Fibroblast of lung (primary cell): Measurements from ENCODE around the gene HOOK1. TPM values are rescaled to one million over a fixed set of nuclear protein-coding genes. Genes with fewer than 3 reads are reported as not detected.

Experiments used
- DNase-seq, 2 donors: peaks; one replicate each; pipeline versions ENCODE4 v3.0.0 to v3.0.0-alpha.2; 2010; ENCODE audit warnings: low read depth in 2 of 2
- H2AFZ ChIP-seq: 2 replicates; pipeline ENCODE4 v1.5.1; 2012; ENCODE audit warnings: low read length, control low read depth, inconsistent platforms
- H3K27ac ChIP-seq: 2 replicates; pipeline ENCODE4 v1.5.1; 2011; ENCODE audit warnings: low read length, control low read depth; ENCODE audit not compliant: insufficient read depth
- H3K27me3 ChIP-seq: 2 replicates; pipeline ENCODE4 v1.5.1; 2011; ENCODE audit warnings: mild to moderate bottlenecking, low read length; ENCODE audit not compliant: control insufficient read depth, insufficient read depth
- H3K36me3 ChIP-seq: 2 replicates; pipeline ENCODE4 v1.5.1; 2011; ENCODE audit warnings: low read length; ENCODE audit not compliant: control insufficient read depth, insufficient read depth
- H3K4me1 ChIP-seq: 2 replicates; pipeline ENCODE4 v1.5.1; 2011; ENCODE audit warnings: low read length; ENCODE audit not compliant: control insufficient read depth, insufficient read depth; ENCODE audit errors: extremely low read depth
- H3K4me2 ChIP-seq: 2 replicates; pipeline ENCODE4 v1.5.1; 2011; ENCODE audit warnings: low read length, control low read depth; ENCODE audit not compliant: insufficient read depth; ENCODE audit errors: extremely low read depth
- H3K4me3 ChIP-seq, 4 experiments: fragments of 200-600 bp in 1 of 4; sonication (generic) in 1 of 4; replicated peaks in 1 of 4; 2 replicates each; pipeline ENCODE4 v1.5.1; 2011 to 2016; ENCODE audit warnings: low read length in 4 of 4, low read depth in 3 of 4, mild to moderate bottlenecking in 3 of 4, control low read depth in 2 of 4, inconsistent platforms in 1 of 4, mixed read lengths in 1 of 4; ENCODE audit not compliant: insufficient read depth in 1 of 4; ENCODE audit errors: control extremely low read depth in 1 of 4
- H3K79me2 ChIP-seq: 2 replicates; pipeline ENCODE4 v1.5.1; 2012; ENCODE audit warnings: mild to moderate bottlenecking, low read length, inconsistent platforms; ENCODE audit not compliant: control insufficient read depth, insufficient read depth
- H3K9ac ChIP-seq: 2 replicates; pipeline ENCODE4 v1.5.1; 2011; ENCODE audit warnings: mild to moderate bottlenecking, low read length, control low read depth; ENCODE audit not compliant: insufficient read depth
- H3K9me3 ChIP-seq: 2 replicates; pipeline ENCODE4 v1.5.1; 2012; ENCODE audit warnings: low read depth, low read length; ENCODE audit not compliant: control insufficient read depth, insufficient read depth
- H4K20me1 ChIP-seq: 2 replicates; pipeline ENCODE4 v1.5.1; 2011; ENCODE audit warnings: low read length; ENCODE audit not compliant: control insufficient read depth, insufficient read depth; ENCODE audit errors: extremely low read depth
- CTCF ChIP-seq, 2 donors: IDR thresholded peaks in 1 of 2; conservative IDR thresholded peaks in 1 of 2; 1 replicate in 1 of 2; 2 replicates in 1 of 2; pipeline ENCODE4 v1.5.1; 2011 to 2012; ENCODE audit warnings: low read length in 2 of 2, control low read depth in 1 of 2, inconsistent platforms in 1 of 2, low read depth in 1 of 2, mild to moderate bottlenecking in 1 of 2
- EZH2 ChIP-seq: IDR thresholded peaks from 2 replicates; pipeline ENCODE4 v1.5.1; 2012; ENCODE audit warnings: low read length, control low read depth, mild to moderate bottlenecking; ENCODE audit errors: missing control alignments
- polyA plus RNA-seq, 2 donors: library from polyadenylated mRNA; depleted of rRNA in 1 of 2; stranded (reverse) in 1 of 2; unstranded in 1 of 2; fragments of >200 nt; gene quantifications; 2 replicates each; pipeline ENCODE4 v1.2.1, GENCODE V29; 2011 to 2012; ENCODE audit warnings: missing spikeins in 1 of 2
- total RNA-seq: library from RNA; depleted of rRNA; stranded (reverse); fragments of >200 nt; gene quantifications from 2 replicates; pipeline ENCODE4 v1.2.1, GENCODE V29; 2014

HOOK1 gene
- total and polyA plus RNA-seq, 2 donors (not counting 1 experiment from before 2014, with no cell fraction given): under 0.01 TPM; not detected in 1

DNA sequence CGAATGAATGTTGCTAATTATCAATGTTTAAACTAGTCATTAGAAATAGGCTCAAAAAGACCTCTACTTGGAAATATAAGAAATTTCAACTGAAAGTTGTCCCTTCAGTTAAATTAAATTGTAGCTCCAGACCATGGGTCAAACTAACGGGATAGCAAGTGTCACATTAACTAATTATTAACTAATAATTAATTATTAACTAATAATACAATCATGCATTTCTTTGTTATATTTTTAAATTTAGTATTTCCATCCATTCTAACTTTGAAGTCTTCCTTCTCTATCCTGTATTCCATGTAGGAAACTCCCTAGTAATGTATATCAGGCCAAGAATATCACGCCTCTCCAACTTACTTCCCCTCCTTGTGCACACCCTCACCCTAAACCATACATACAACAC is 43.4 kb upstream of the HOOK1 start:
- Histone ChIP-seq H4K20me1 (no peaks in the 10 kb centered on the region), H2AFZ (no peak overlapping the region), H3K36me3 (no peaks in the 10 kb centered on the region), H3K4me1 (no peaks in the 10 kb centered on the region), H3K4me2 (no peak overlapping the region), H3K27me3 (no peaks in the 10 kb centered on the region), H3K79me2 (no peaks in the 10 kb centered on the region), H3K27ac (no peak overlapping the region), H3K9me3 (no peaks in the 10 kb centered on the region), H3K9ac (no peak overlapping the region), H3K4me3 (no peak overlapping the region)
- no peak for DNase-seq
- TF ChIP-seq CTCF (conservative IDR thresholded peaks at IDR 0.05 in 1 of 2, IDR thresholded peaks at IDR 0.05 in 1 of 2; ENCODE audit: low read depth in 1 of 2, low read length in 2 of 2) (no peak), EZH2 (no peak)

GRCh38 chr1:59775480-59775879 is 39.3 kb upstream of the HOOK1 start:
- no peak for TF ChIP-seq CTCF (conservative IDR thresholded peaks at IDR 0.05 in 1 of 2, IDR thresholded peaks at IDR 0.05 in 1 of 2; ENCODE audit: low read depth in 1 of 2, low read length in 2 of 2)
- TF ChIP-seq EZH2: no peak
- no peaks in the 10 kb centered on the region for H3K79me2 ChIP-seq
- H4K20me1 ChIP-seq: no peaks in the 10 kb centered on the region
- H3K27me3 ChIP-seq: no peaks in the 10 kb centered on the region
- H3K4me2 ChIP-seq: no peak overlapping the region
- no peak overlapping the region for H3K9ac ChIP-seq
- H3K36me3 ChIP-seq: no peaks in the 10 kb centered on the region
- H3K4me1 ChIP-seq: peaks cover 10% of the 10 kb centered on the region
- H3K9me3 ChIP-seq: no peaks in the 10 kb centered on the region
- H3K27ac ChIP-seq: no peak overlapping the region
- DNase-seq: no peak
- no peak overlapping the region for H3K4me3 ChIP-seq
- H2AFZ ChIP-seq: no peak overlapping the region

- Histone ChIP-seq H3K9me3 (no peaks in the 10 kb centered on the region), H3K36me3 (no peaks in the 10 kb centered on the region), H3K4me3 (no peak overlapping the region), H3K79me2 (no peaks in the 10 kb centered on the region), H4K20me1 (no peaks in the 10 kb centered on the region), H3K9ac (no peak overlapping the region), H3K27me3 (no peaks in the 10 kb centered on the region), H3K4me2 (no peak overlapping the region), H2AFZ (peak overlapping the region; percentile 33), H3K27ac (no peak overlapping the region), H3K4me1 (peaks cover 10% of the 10 kb centered on the region)
- peak in 1 of 2 donors; percentile 17 for TF ChIP-seq CTCF (conservative IDR thresholded peaks at IDR 0.05 in 1 of 2, IDR thresholded peaks at IDR 0.05 in 1 of 2; ENCODE audit: low read depth in 1 of 2, low read length in 2 of 2)
- no peak for TF ChIP-seq EZH2
- DNase-seq: peak in 1 of 2 donors; percentile 51
Observed at GRCh38 chr1:59776960-59777852, 37.5 kb upstream of the HOOK1 start.
